HEK293 (cell line): ENCODE results near the gene KIAA0753.

Experiments used
- CTCF ChIA-PET: fragments of 350-600 bp; formaldehyde crosslinking; extraction: SDS; loops from one replicate; lab custom pipeline; 2021; ENCODE audit warnings: antibody characterized with exemption; lab: Yijun Ruan, JAX
- POLR2A ChIA-PET: fragments of 300-600 bp; formaldehyde crosslinking; extraction: SDS; loops from one replicate; lab custom pipeline; 2020; ENCODE audit warnings: antibody characterized with exemption, inconsistent platforms; lab: Yijun Ruan, JAX
- H3K27ac ChIP-seq: fragments of 200-500 bp; sonication (Bioruptor generic); 2 replicates; pipeline ENCODE4 v1.5.1; 2014; ENCODE audit warnings: low read depth, low read length, control low read depth, inconsistent platforms; ENCODE audit errors: extremely low read depth
- H3K36me3 ChIP-seq, 2 experiments: fragments of 200-500 bp in 1 of 2; sonication (Bioruptor generic) in 1 of 2; 1 replicate in 1 of 2; 2 replicates in 1 of 2; pipeline ENCODE4 v1.5.1; 2014 to 2017; ENCODE audit warnings: inconsistent platforms in 2 of 2, low read length in 2 of 2; ENCODE audit not compliant: control insufficient read depth in 2 of 2, insufficient read depth in 1 of 2
- H3K4me1 ChIP-seq: fragments of 200-500 bp; sonication (Bioruptor generic); 2 replicates; pipeline ENCODE4 v1.5.1; 2014; ENCODE audit warnings: mild to moderate bottlenecking, low read length, inconsistent platforms; ENCODE audit not compliant: control insufficient read depth, insufficient read depth
- H3K4me3 ChIP-seq: 2 replicates; pipeline ENCODE4 v1.5.1; 2011; ENCODE audit warnings: low read depth, mild to moderate bottlenecking, control low read depth, low read length, moderate library complexity
- H3K9me3 ChIP-seq: fragments of 200-500 bp; sonication (Bioruptor generic); 2 replicates; pipeline ENCODE4 v1.5.1; 2014; ENCODE audit warnings: low read depth, low read length, inconsistent platforms; ENCODE audit not compliant: control insufficient read depth, insufficient read depth
- BCL11B ChIP-seq: fragments of 450-650 bp; formaldehyde crosslinking; IDR thresholded peaks from 2 replicates; pipeline ENCODE4 v1.5.1; 2016; ENCODE audit warnings: low read depth, missing biosample characterization, missing genetic modification characterization
- GFI1B ChIP-seq: fragments of 450-650 bp; formaldehyde crosslinking; IDR thresholded peaks from 2 replicates; pipeline ENCODE4 v1.5.1; 2016; ENCODE audit warnings: missing biosample characterization, missing genetic modification characterization
- GLIS2 ChIP-seq: fragments of 450-650 bp; formaldehyde crosslinking; IDR thresholded peaks from 2 replicates; pipeline ENCODE4 v1.5.1; 2016; ENCODE audit warnings: missing biosample characterization, missing genetic modification characterization
- KLF16 ChIP-seq: fragments of 450-650 bp; formaldehyde crosslinking; IDR thresholded peaks from 2 replicates; pipeline ENCODE4 v1.5.1; 2017; ENCODE audit warnings: missing biosample characterization, missing genetic modification characterization
- KLF7 ChIP-seq: fragments of 450-650 bp; formaldehyde crosslinking; IDR thresholded peaks from 2 replicates; pipeline ENCODE4 v1.5.1; 2016; ENCODE audit warnings: missing biosample characterization, missing genetic modification characterization, borderline replicate concordance
- SCRT2 ChIP-seq: fragments of 450-650 bp; formaldehyde crosslinking; IDR thresholded peaks from 2 replicates; pipeline ENCODE4 v1.5.1; 2016; ENCODE audit warnings: missing biosample characterization, missing genetic modification characterization
- TSHZ1 ChIP-seq: fragments of 450-650 bp; formaldehyde crosslinking; IDR thresholded peaks from 2 replicates; pipeline ENCODE4 v1.5.1; 2016; ENCODE audit warnings: missing biosample characterization, missing genetic modification characterization, borderline replicate concordance
- ZBTB10 ChIP-seq: fragments of 450-650 bp; formaldehyde crosslinking; IDR thresholded peaks from 2 replicates; pipeline ENCODE4 v1.5.1; 2016; ENCODE audit warnings: missing biosample characterization, missing genetic modification characterization
- ZNF174 ChIP-seq: fragments of 450-650 bp; formaldehyde crosslinking; IDR thresholded peaks from 2 replicates; pipeline ENCODE4 v1.5.0; 2017; ENCODE audit warnings: missing biosample characterization, mild to moderate bottlenecking, missing genetic modification characterization
- ZNF292 ChIP-seq: fragments of 450-650 bp; formaldehyde crosslinking; IDR thresholded peaks from 2 replicates; pipeline ENCODE4 v1.5.1; 2016; ENCODE audit warnings: low read depth, missing biosample characterization, missing genetic modification characterization, borderline replicate concordance
- ZNF341 ChIP-seq: fragments of 450-650 bp; formaldehyde crosslinking; IDR thresholded peaks from 2 replicates; pipeline ENCODE4; 2016; ENCODE audit warnings: low read depth, missing biosample characterization, missing genetic modification characterization
- ZNF488 ChIP-seq: fragments of 450-650 bp; formaldehyde crosslinking; IDR thresholded peaks from 2 replicates; pipeline ENCODE4 v1.5.1; 2016; ENCODE audit warnings: missing biosample characterization, missing genetic modification characterization
- ZNF513 ChIP-seq: fragments of 450-650 bp; IDR thresholded peaks from 2 replicates; pipeline ENCODE4 v1.5.1; 2018; ENCODE audit warnings: missing biosample characterization, missing genetic modification characterization
- ZNF660 ChIP-seq: fragments of 450-650 bp; IDR thresholded peaks from 2 replicates; pipeline ENCODE4 v1.5.1; 2018; ENCODE audit warnings: missing biosample characterization, mild to moderate bottlenecking, missing genetic modification characterization
- ZNF677 ChIP-seq: fragments of 450-650 bp; IDR thresholded peaks from 2 replicates; pipeline ENCODE4 v1.5.0; 2018; ENCODE audit warnings: missing biosample characterization, mild to moderate bottlenecking, missing genetic modification characterization, moderate library complexity
- ZNF76 ChIP-seq: fragments of 450-650 bp; formaldehyde crosslinking; IDR thresholded peaks from 2 replicates; pipeline ENCODE4; 2016; ENCODE audit warnings: low read depth, missing biosample characterization, missing genetic modification characterization, borderline replicate concordance
- ZNF843 ChIP-seq: fragments of 450-650 bp; formaldehyde crosslinking; IDR thresholded peaks from 2 replicates; pipeline ENCODE4 v1.5.1; 2016; ENCODE audit warnings: missing biosample characterization, missing genetic modification characterization

The KIAA0753 gene

GRCh38 chr17:6683081-6683684 lies 42.7 kb upstream of the KIAA0753 start:
- no peak overlapping the region for H3K4me3 ChIP-seq
- TF ChIP-seq ZNF488 (tag by site-specific recombination) (no peak), ZNF513 (tag by site-specific recombination) (no peak), ZBTB10 (tag by site-specific recombination) (no peak), KLF7 (no peak), ZNF341 (tag by site-specific recombination) (no peak), ZNF677 (no peak), GFI1B (no peak), GLIS2 (tag by site-specific recombination) (no peak), ZNF843 (tag by site-specific recombination) (no peak), BCL11B (tag by site-specific recombination) (no peak)
- H3K4me1 ChIP-seq = no peaks in the 10 kb centered on the region
- H3K27ac ChIP-seq = no peak overlapping the region
- ChIA-PET POLR2A (no interaction called here), CTCF (interaction anchor here (1.0 to 2.1 kb wide), 4 partner anchors 17 to 19 kb away, joined by 3 to 9 read pairs (median 4); no protein-coding TSS in a partner anchor)
- no peaks in the 10 kb centered on the region for H3K36me3 ChIP-seq
- no peaks in the 10 kb centered on the region for H3K9me3 ChIP-seq

- Histone ChIP-seq H3K36me3 (no peaks in the 10 kb centered on the region), H3K27ac (no peak overlapping the region), H3K4me1 (no peaks in the 10 kb centered on the region), H3K4me3 (no peak overlapping the region), H3K9me3 (no peaks in the 10 kb centered on the region)
- ChIA-PET POLR2A (no interaction called here), CTCF (interaction anchor here (1.0 to 2.1 kb wide), 4 partner anchors 9 to 20 kb away, joined by 3 to 9 read pairs (median 4); no protein-coding TSS in a partner anchor)
- TF ChIP-seq KLF16 (tag by site-specific recombination) = no peak
- no peak for TF ChIP-seq TSHZ1 (tag by site-specific recombination)
- TF ChIP-seq ZNF660 (tag by site-specific recombination) = no peak
- no peak for TF ChIP-seq SCRT2 (tag by site-specific recombination)
- no peak for TF ChIP-seq ZNF76 (tag by site-specific recombination)
- no peak for TF ChIP-seq ZNF174 (tag by site-specific recombination)
- no peak for TF ChIP-seq ZNF292 (tag by site-specific recombination)
These were observed 41.8 kb upstream of the KIAA0753 start for GRCh38 chr17:6682339-6682738.
